Caki2 (cell line): ENCODE data around the gene GPR3. TPM values are rescaled to one million over a fixed set of nuclear protein-coding genes. Genes with fewer than 3 reads are reported as not detected.
A peak's percentile ranks its signal among the peaks of the same experiment; 100 is the strongest.
"Not testable (repeated sequence)": the region's sequence is repeated elsewhere in the genome, so short reads cannot be mapped to it uniquely, and the experiment has no call there.

Source experiments
- DNase-seq: peaks from one replicate; pipeline ENCODE4 v3.0.0-alpha.2; 2015; ENCODE audit warnings: low read depth
- in situ Hi-C: cut with HindIII; loops from 2 replicates; pipeline ENCODE4 v1.10.0; 2016; ENCODE audit warnings: low sequenced_read_pairs, low pct_unique_long_range_greater_than_20kb, mixed read lengths
- total RNA-seq: library from RNA; depleted of rRNA; stranded (reverse); fragments of >200 nt; shearing (Covaris generic); gene quantifications from 2 replicates; pipeline ENCODE4 v1.2.3, GENCODE V29; 2014; ENCODE audit warnings: low replicate concordance

The GPR3 gene
- total RNA-seq, 1 experiment from 2014 or later, result 1.7 TPM

DNA sequence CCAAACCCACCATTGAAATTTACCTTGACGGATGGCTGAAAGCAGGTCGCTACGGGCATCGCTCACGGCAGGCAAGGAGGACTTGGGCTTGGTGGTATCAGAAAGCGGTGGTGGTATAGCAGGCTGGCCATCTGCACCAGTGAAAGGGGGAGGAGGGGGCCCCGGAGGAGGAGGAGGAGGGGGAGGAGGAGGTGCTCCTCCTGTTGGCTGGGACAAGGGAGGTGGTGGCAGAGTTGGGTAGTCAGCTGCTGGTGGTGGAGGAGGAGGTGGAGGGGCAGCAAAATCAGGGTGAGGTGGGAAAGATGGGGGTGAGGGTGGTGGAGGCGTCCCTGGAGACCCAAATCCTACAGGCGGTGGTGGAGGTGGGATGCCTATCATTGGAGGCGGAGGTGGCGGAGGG, 17.2 kb downstream of the GPR3 start:
- no peak for DNase-seq
- in situ Hi-C loops, result no loop called here

GRCh38 chr1:27410709-27411108, 18.3 kb downstream of the GPR3 start:
- DNase-seq, result no peak
- in situ Hi-C loops, result no loop called here

DNA sequence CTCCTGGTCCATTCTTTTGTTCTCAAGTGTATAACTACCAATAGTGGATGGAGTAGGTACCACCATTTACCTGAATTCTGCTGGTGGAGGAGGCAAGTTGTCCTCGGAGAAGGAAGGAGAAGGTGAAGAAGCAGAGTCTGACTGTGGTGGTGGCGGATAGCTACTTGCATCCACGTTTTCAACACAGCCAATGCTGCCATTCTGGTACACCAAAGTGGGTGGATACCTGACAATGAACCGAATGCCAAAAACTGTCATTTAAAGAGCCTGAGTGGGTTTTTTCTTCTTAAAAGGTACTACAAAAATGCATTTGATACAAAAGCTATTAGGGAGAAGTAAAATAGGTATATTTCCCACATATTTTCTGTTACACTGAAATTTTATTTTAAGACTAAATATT, 20.1 kb downstream of the GPR3 start:
- no peak for DNase-seq
- in situ Hi-C loops, result no loop called here

GRCh38 chr1:27413004-27413403, 20.6 kb downstream of the GPR3 start:
- in situ Hi-C loops, result no loop called here
- DNase-seq, result no peak

GRCh38 chr1:27414091-27414490, 21.7 kb downstream of the GPR3 start:
- in situ Hi-C loops, result no loop called here
- no peak for DNase-seq

DNA sequence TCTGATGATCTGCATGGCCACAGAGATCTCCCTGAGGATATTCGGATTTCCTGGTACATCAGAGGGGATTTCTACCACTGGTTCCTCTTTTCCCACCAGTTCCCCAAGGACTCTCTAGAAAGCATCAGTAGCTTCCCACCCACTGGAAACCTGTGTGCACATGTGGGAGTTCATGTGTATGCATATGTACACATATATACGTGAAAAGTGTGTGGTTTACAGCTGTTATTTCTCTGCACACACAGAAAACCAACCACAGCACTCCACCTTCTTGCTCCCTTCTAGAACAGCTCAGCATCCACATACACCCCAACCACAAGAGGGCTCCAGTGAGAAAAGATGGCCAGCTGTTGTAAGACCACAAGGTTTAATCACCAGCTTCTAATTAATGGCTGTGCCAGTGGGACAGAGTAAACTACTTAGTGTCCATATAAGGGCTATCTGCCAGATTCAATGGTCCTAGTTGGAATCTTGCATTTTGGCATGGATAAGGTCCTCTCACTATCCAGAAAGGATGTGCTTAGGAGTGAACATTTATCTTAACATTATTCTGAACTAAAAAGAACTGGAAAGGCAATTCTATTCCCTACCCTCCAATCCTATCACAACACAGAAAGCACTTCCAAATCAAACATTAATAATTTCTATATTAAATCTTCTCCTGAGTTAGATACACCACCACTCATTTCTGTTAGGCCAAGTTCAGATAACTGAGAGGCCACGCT, 24.1 kb downstream of the GPR3 start:
- DNase-seq, result no peak
- in situ Hi-C loops, result no loop called here

GRCh38 chr1:27417713-27418112, 25.3 kb downstream of the GPR3 start:
- DNase-seq, result no peak
- in situ Hi-C loops, result no loop called here

GRCh38 chr1:27418326-27419185, 26.1 kb downstream of the GPR3 start:
- DNase-seq, result peak; percentile 82
- in situ Hi-C loops, result no loop called here

GRCh38 chr1:27423709-27424108, 31.3 kb downstream of the GPR3 start:
- no peak for DNase-seq
- in situ Hi-C loops, result no loop called here

DNA sequence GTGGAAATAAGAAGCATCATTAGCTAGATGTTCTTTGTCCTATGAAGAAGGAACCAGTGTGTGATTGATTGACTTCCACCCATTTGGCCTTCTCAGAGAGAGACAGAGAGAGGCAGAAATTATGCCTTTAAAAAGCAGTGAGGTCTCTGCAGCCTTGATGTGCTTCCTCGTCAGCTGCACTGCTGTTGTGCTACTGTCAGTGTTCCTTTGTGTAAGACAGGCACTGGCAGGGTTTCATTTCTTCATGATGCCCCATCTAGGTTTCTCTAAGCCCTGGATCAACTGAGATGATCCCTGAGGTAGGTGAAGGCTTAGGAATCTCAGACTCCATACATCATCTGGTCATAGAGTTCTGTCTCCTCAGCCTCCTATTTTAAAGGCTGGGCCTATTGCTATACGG, 34.9 kb downstream of the GPR3 start:
- in situ Hi-C loops, result no loop called here

GRCh38 chr1:27427816-27428315, 35.4 kb downstream of the GPR3 start:
- in situ Hi-C loops, result no loop called here
- no peak for DNase-seq

More for the DNA sequence above, 34.9 kb downstream of the GPR3 start:
- no peak for DNase-seq

GRCh38 chr1:27428316-27429028, 36.0 kb downstream of the GPR3 start:
- peak; percentile 34 for DNase-seq
- in situ Hi-C loops, result no loop called here

GRCh38 chr1:27429029-27429425, 36.6 kb downstream of the GPR3 start:
- DNase-seq, result no peak
- in situ Hi-C loops, result no loop called here

- DNase-seq, result no peak
Observed at GRCh38 chr1:27430903-27431600, 38.6 kb downstream of the GPR3 start.

DNA sequence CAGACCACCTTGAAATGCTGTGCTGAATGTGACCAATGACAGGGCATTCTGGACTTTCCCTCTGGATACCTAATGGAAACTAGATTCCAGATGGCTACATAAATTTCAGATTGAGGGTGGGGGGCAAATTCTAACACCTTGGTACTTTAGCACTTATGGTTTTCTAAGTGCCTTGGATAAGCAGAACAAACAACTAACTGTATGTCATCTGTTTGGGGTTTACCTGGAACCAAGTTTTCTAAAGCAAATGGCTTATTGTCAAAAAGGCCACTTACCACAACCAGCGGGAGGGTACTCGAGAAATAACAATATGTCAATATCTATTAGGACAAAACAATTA, 39.1 kb downstream of the GPR3 start:
- no peak for DNase-seq
- in situ Hi-C loops, result no loop called here

More at GRCh38 chr1:27430903-27431600, 38.6 kb downstream of the GPR3 start:
- in situ Hi-C loops, result no loop called here

- in situ Hi-C loops, DNase-seq: not testable (repeated sequence)
Observed at GRCh38 chr1:27432725-27433124, 40.3 kb downstream of the GPR3 start.

- in situ Hi-C loops, result no loop called here
- no peak for DNase-seq
Observed at GRCh38 chr1:27433706-27434105, 41.3 kb downstream of the GPR3 start.

- in situ Hi-C loops, result no loop called here
- no peak for DNase-seq
Observed at GRCh38 chr1:27435566-27436203, 43.3 kb downstream of the GPR3 start.
